Activated CD8-positive, alpha-beta T cell treated with anti-CD3 and anti-CD28 coated beads for 36 hours (primary cell): ENCODE measurements around the gene PUM1. TPM values are rescaled to one million over a fixed set of nuclear protein-coding genes. Genes with fewer than 3 reads are reported as not detected.

ENCODE experiments used
- ATAC-seq: fragments of 200-7000 bp; cut with Tn5 transposase; one replicate; pipeline ENCODE4 v1.10.0; 2021; ENCODE audit warnings: mild to moderate bottlenecking, moderate library complexity
- CTCF ChIA-PET: fragments of 350-600 bp; sonication (Branson Sonifier 250); formaldehyde crosslinking; loops from one replicate; lab custom pipeline; 2021; ENCODE audit warnings: antibody characterized with exemption; lab: Charles Lee
- POLR2A ChIA-PET: fragments of 350-600 bp; sonication (Branson Sonifier 250); formaldehyde crosslinking; loops from one replicate; lab custom pipeline; 2021; ENCODE audit warnings: antibody characterized with exemption; lab: Charles Lee
- DNase-seq: peaks from one replicate; pipeline ENCODE4 v3.0.0-alpha.2; 2020
- H3K27ac Mint-ChIP-seq: one replicate; pipeline ENCODE4 v1.8.0; 2021; ENCODE audit warnings: mild to moderate bottlenecking, mixed read lengths
- H3K27me3 Mint-ChIP-seq: one replicate; pipeline ENCODE4 v1.8.0; 2021; ENCODE audit warnings: mixed read lengths
- H3K36me3 Mint-ChIP-seq: one replicate; pipeline ENCODE4 v1.8.0; 2021; ENCODE audit warnings: low read depth, mixed read lengths
- H3K4me1 Mint-ChIP-seq: one replicate; pipeline ENCODE4 v1.8.0; 2021; ENCODE audit warnings: low read depth, mixed read lengths
- H3K4me3 Mint-ChIP-seq: one replicate; pipeline ENCODE4 v1.8.0; 2021; ENCODE audit warnings: mild to moderate bottlenecking, moderate library complexity, mixed read lengths
- H3K9me3 Mint-ChIP-seq: one replicate; pipeline ENCODE4 v1.8.0; 2021; ENCODE audit warnings: mixed read lengths
- intact Hi-C: fragments of 100-400 bp; cut with micrococcal nuclease; formaldehyde crosslinking; loops from one replicate; pipeline ENCODE4 v1.10.0; 2022
- total RNA-seq, 2 experiments: library from RNA; stranded (reverse); gene quantifications; one replicate each; pipeline ENCODE4 v1.2.3, GENCODE V29; 2021
- TF ChIP-seq, protein P1 (sequence below): fragments of 200-600 bp; IDR thresholded peaks from one replicate; pipeline ENCODE4 v1.8.0; 2022; ENCODE audit warnings: antibody characterized with exemption, mild to moderate bottlenecking

PUM1 gene
- total RNA-seq, 2 experiments from 2014 or later: 98.0 to 99.0 TPM

DNA sequence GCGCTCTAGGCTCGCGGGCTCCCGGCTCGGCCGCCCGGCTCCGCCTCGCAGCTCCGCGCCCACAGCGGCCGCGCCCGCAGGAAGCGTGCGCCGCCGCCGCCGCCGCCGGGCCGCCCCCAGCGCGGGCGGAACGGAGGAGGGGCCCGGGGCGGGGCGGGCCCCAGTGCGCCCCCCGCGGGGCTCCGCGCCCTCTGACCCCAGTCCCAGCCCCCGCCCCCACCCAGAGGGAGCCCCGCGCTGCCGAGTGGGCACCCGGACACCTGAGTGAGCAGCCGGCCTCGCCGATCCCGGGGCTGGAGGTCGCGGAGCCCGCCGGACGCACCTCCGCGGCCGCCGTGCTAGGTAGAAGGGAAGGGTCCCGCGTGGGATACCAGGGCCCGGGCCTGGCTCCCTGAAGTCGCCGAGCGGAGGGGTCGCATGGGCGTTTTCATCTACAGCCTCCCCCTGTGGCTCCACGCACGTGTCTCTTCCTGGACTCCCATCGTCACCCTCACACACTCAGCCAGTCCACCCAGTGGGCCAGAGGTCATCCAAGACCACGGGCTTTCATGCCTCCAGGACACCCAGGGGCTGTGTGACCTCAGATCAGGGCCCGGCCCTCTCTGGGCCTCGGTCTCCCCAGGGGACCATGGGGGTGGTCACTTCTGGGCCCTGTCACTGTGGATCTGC, 156.7 kb downstream of the PUM1 start, which contains the start of gene SDC3:
Gene SDC3 (minus strand): TSS at position 63 of the 669 bp plus-strand sequence. CDS start 172 bp downstream, outside the sequence.
- Mint-ChIP-seq H3K9me3 (no peaks in the 10 kb centered on the region), H3K4me3 (peak within 1 kb of the TSS; percentile 65), H3K36me3 (no peaks in the 10 kb centered on the region), H3K27me3 (peaks cover 48% of the 10 kb centered on the region), H3K4me1 (peaks cover 9% of the 10 kb centered on the region), H3K27ac (peak within 1 kb of the TSS; percentile 25)
- no peak for DNase-seq
- ChIA-PET POLR2A (interaction anchor here (1.4 kb wide), 1 partner anchor 129 kb away, joined by 3 read pairs; no protein-coding TSS in a partner anchor), CTCF (interaction anchor here (5.9 to 8.0 kb wide), 3 partner anchors 104 to 189 kb away, joined by 44 to 216 read pairs (median 94); no protein-coding TSS in a partner anchor)
- intact Hi-C loops: no loop called here
- ATAC-seq: peak; percentile 48
- TF ChIP-seq, protein P1, sequence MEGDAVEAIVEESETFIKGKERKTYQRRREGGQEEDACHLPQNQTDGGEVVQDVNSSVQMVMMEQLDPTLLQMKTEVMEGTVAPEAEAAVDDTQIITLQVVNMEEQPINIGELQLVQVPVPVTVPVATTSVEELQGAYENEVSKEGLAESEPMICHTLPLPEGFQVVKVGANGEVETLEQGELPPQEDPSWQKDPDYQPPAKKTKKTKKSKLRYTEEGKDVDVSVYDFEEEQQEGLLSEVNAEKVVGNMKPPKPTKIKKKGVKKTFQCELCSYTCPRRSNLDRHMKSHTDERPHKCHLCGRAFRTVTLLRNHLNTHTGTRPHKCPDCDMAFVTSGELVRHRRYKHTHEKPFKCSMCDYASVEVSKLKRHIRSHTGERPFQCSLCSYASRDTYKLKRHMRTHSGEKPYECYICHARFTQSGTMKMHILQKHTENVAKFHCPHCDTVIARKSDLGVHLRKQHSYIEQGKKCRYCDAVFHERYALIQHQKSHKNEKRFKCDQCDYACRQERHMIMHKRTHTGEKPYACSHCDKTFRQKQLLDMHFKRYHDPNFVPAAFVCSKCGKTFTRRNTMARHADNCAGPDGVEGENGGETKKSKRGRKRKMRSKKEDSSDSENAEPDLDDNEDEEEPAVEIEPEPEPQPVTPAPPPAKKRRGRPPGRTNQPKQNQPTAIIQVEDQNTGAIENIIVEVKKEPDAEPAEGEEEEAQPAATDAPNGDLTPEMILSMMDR: no peak

DNA sequence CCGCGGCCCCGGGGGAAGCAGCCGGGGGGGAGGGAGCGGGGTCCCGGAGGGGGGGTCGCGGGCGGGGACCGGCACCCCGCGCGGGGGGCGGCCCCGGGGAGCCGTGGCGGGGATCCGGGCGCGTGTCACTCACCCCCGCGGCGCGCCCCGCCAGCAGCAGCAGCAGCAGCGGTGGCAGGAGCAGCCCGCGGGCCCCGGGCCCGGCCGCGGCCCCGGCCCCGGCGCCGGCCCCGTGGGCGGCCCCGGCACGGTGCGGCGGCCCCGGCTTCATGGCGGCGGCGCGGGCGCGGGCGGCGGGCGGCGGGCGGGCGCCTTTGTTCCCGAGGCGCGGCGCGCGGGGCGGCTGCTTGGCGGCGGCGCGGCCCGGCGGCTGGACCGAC, 157.2 kb downstream of the PUM1 start:
- no peaks in the 10 kb centered on the region for H3K9me3 Mint-ChIP-seq
- peaks cover 48% of the 10 kb centered on the region for H3K27me3 Mint-ChIP-seq
- ATAC-seq: no peak
- peaks cover 9% of the 10 kb centered on the region for H3K4me1 Mint-ChIP-seq
- ChIA-PET CTCF (interaction anchor here (8.0 kb wide), 1 partner anchor 103 kb away, joined by 216 read pairs; no protein-coding TSS in a partner anchor), POLR2A (interaction anchor here (1.4 kb wide), 1 partner anchor 128 kb away, joined by 3 read pairs; no protein-coding TSS in a partner anchor)
- no peak for DNase-seq
- no peak overlapping the region for H3K27ac Mint-ChIP-seq
- H3K4me3 Mint-ChIP-seq: no peak overlapping the region
- intact Hi-C loops: no loop called here
- TF ChIP-seq, protein P1: no peak
- H3K36me3 Mint-ChIP-seq: no peaks in the 10 kb centered on the region

DNA sequence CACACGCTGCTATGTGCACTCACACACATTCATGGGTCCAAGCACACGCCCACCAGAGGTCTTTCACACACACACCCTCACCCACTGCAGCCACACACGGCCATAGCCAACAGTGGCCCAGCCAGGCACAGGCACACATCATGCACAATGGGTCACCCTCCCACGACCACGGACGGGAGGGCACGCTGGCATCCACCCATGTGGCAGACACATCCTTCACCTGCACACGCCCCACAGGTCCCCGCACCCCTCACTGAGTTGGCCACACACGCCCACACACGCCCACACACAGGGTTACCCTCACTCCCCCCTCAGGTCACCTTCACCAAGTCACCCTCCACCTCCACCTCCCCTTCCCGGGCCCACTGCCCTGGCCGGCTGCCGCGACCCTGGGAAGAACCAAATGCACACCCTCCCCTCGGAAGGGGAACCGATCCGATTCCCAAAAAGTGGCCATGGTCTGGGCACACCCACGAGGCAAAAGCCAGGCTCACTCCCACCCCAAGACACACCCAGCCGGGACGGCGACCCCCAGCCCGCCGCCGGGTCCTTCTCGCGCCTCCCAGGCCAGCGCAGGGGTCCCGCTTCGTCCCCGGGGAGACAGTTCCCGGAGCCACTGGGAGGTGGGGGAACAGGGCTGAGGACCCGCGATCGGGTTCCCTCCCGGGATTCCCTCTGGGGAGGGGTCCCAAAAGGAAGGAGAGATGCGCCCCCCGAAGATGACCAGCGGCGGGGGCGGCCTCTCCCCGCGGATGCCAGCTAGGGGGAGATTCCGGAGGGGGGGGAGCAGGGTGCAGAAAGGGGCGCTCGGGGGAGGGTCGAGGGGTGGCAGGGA, 157.8 kb downstream of the PUM1 start:
- H3K27ac Mint-ChIP-seq: no peak overlapping the region
- intact Hi-C loops: no loop called here
- H3K4me1 Mint-ChIP-seq: peaks cover 9% of the 10 kb centered on the region
- ATAC-seq: no peak
- no peaks in the 10 kb centered on the region for H3K36me3 Mint-ChIP-seq
- H3K4me3 Mint-ChIP-seq: peak overlapping the region; percentile 65
- H3K9me3 Mint-ChIP-seq: no peaks in the 10 kb centered on the region
- CTCF ChIA-PET: interaction anchor here (6.1 to 8.0 kb wide), 2 partner anchors 103 to 106 kb away, joined by 38 to 216 read pairs; no protein-coding TSS in a partner anchor
- peaks cover 48% of the 10 kb centered on the region for H3K27me3 Mint-ChIP-seq
- TF ChIP-seq, protein P1: no peak
- POLR2A ChIA-PET: interaction anchor here (1.4 kb wide), 1 partner anchor 128 kb away, joined by 3 read pairs; no protein-coding TSS in a partner anchor
- DNase-seq: no peak

- peaks cover 9% of the 10 kb centered on the region for H3K4me1 Mint-ChIP-seq
- H3K36me3 Mint-ChIP-seq: no peaks in the 10 kb centered on the region
- intact Hi-C loops: no loop called here
- TF ChIP-seq, protein P1: no peak
- H3K27ac Mint-ChIP-seq: no peak overlapping the region
- no peaks in the 10 kb centered on the region for H3K9me3 Mint-ChIP-seq
- DNase-seq (no peak), ATAC-seq (no peak)
- ChIA-PET POLR2A (no interaction called here), CTCF (interaction anchor here (2.2 to 6.1 kb wide), 2 partner anchors 15 to 105 kb away, joined by 4 to 38 read pairs; no protein-coding TSS in a partner anchor)
- H3K27me3 Mint-ChIP-seq: peaks cover 48% of the 10 kb centered on the region
- peak overlapping the region; percentile 65 for H3K4me3 Mint-ChIP-seq
Measured at GRCh38 chr1:30906631-30907441, 158.7 kb downstream of the PUM1 start.
